ENCODE data around the gene TSPYL2.

DNA sequence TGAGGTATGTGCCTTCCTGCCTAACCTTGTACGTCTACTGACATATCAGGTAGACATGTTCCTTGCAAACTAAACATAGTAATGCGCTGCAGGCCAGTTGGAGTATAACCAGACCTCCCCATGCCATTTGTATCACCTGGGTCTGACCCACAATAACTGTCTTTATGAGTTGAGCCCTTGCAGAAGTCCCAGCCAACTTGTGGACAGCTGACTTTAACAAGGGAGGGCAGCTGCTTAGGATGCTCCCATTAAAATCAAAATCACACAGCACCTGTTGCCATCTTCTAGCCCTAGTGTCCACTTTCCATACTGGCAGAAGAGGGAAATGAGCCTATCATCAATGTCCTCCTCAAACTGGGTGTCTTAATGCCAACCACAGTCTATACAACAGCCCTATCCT, 53.4 kb downstream of the TSPYL2 start:
- TF ChIP-seq ZC3H10 (CRISPR knock-in tag; IDR thresholded peaks at IDR 0.05) (no peak), OSR1 (CRISPR knock-in tag; IDR thresholded peaks at IDR 0.05) (no peak), TOX (CRISPR knock-in tag; IDR thresholded peaks at IDR 0.05; ENCODE audit: borderline replicate concordance) (no peak), BACH2 (CRISPR knock-in tag; IDR thresholded peaks at IDR 0.05; ENCODE audit: borderline replicate concordance) (no peak), ISL1 (CRISPR knock-in tag; IDR thresholded peaks at IDR 0.05) (no peak), ZNF8 (CRISPR knock-in tag; IDR thresholded peaks at IDR 0.05) (no peak), ZNF70 (CRISPR knock-in tag; IDR thresholded peaks at IDR 0.05) (no peak), ARNTL (CRISPR knock-in tag; IDR thresholded peaks at IDR 0.05; ENCODE audit: borderline replicate concordance, low read depth) (no peak), TCF4 (CRISPR knock-in tag; IDR thresholded peaks at IDR 0.05; ENCODE audit: borderline replicate concordance) (no peak), ZFP3 (CRISPR knock-in tag; IDR thresholded peaks at IDR 0.05) (no peak), ZFP30 (CRISPR knock-in tag; IDR thresholded peaks at IDR 0.05) (no peak)
- TF ChIP-seq, protein P1, sequence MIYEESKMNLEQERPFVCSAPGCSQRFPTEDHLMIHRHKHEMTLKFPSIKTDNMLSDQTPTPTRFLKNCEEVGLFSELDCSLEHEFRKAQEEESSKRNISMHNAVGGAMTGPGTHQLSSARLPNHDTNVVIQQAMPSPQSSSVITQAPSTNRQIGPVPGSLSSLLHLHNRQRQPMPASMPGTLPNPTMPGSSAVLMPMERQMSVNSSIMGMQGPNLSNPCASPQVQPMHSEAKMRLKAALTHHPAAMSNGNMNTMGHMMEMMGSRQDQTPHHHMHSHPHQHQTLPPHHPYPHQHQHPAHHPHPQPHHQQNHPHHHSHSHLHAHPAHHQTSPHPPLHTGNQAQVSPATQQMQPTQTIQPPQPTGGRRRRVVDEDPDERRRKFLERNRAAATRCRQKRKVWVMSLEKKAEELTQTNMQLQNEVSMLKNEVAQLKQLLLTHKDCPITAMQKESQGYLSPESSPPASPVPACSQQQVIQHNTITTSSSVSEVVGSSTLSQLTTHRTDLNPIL (CRISPR knock-in tag; IDR thresholded peaks at IDR 0.05; ENCODE audit: low read depth), result no peak
- TF ChIP-seq, protein P2, sequence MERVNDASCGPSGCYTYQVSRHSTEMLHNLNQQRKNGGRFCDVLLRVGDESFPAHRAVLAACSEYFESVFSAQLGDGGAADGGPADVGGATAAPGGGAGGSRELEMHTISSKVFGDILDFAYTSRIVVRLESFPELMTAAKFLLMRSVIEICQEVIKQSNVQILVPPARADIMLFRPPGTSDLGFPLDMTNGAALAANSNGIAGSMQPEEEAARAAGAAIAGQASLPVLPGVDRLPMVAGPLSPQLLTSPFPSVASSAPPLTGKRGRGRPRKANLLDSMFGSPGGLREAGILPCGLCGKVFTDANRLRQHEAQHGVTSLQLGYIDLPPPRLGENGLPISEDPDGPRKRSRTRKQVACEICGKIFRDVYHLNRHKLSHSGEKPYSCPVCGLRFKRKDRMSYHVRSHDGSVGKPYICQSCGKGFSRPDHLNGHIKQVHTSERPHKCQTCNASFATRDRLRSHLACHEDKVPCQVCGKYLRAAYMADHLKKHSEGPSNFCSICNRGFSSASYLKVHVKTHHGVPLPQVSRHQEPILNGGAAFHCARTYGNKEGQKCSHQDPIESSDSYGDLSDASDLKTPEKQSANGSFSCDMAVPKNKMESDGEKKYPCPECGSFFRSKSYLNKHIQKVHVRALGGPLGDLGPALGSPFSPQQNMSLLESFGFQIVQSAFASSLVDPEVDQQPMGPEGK (CRISPR knock-in tag; IDR thresholded peaks at IDR 0.05; ENCODE audit: borderline replicate concordance), result no peak
- TF ChIP-seq, protein P3, sequence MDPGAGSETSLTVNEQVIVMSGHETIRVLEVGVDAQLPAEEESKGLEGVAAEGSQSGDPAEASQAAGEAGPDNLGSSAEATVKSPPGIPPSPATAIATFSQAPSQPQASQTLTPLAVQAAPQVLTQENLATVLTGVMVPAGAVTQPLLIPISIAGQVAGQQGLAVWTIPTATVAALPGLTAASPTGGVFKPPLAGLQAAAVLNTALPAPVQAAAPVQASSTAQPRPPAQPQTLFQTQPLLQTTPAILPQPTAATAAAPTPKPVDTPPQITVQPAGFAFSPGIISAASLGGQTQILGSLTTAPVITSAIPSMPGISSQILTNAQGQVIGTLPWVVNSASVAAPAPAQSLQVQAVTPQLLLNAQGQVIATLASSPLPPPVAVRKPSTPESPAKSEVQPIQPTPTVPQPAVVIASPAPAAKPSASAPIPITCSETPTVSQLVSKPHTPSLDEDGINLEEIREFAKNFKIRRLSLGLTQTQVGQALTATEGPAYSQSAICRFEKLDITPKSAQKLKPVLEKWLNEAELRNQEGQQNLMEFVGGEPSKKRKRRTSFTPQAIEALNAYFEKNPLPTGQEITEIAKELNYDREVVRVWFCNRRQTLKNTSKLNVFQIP (CRISPR knock-in tag; IDR thresholded peaks at IDR 0.05; ENCODE audit: borderline replicate concordance, low read depth), result no peak

Data from SK-N-SH treated with all-trans-retinoic acid at 6 μM for 48 hours (cell line).